ENCODE results near the gene EXOC6B.

GRCh38 chr2:72548081-72548764 lies 277.6 kb downstream of the EXOC6B start:
- TF ChIP-seq POLR2AphosphoS5 (IDR thresholded peaks at IDR 0.05; ENCODE audit: borderline replicate concordance, low read depth, low read length) (no peak), EZH2 (IDR thresholded peaks at IDR 0.05) (no peak)

All from SK-N-MC (cell line).